GM12875 (cell line): ENCODE measurements around the gene BBS2.

ENCODE experiments used
- H3K4me3 ChIP-seq: one replicate; pipeline ENCODE4 v1.5.1; 2011; ENCODE audit warnings: low read depth, low read length, control low read depth
- CTCF ChIP-seq: IDR thresholded peaks from 2 replicates; pipeline ENCODE4 v1.5.1; 2011; ENCODE audit warnings: low read depth, mild to moderate bottlenecking, control low read depth, inconsistent platforms, low read length, moderate library complexity, borderline replicate concordance; ENCODE audit not compliant: insufficient read depth

The BBS2 gene

GRCh38 chr16:56466344-56466743, 53.5 kb downstream of the BBS2 start:
- TF ChIP-seq CTCF: no peak
- H3K4me3 ChIP-seq: no peak overlapping the region

- no peak for TF ChIP-seq CTCF
Measured at GRCh38 chr16:56463153-56463552, 56.7 kb downstream of the BBS2 start.

GRCh38 chr16:56462064-56462796, 57.6 kb downstream of the BBS2 start:
- H3K4me3 ChIP-seq: no peak overlapping the region
- TF ChIP-seq CTCF: no peak

More at GRCh38 chr16:56463153-56463552, 56.7 kb downstream of the BBS2 start:
- H3K4me3 ChIP-seq: no peak overlapping the region

GRCh38 chr16:56460101-56460500, 59.7 kb downstream of the BBS2 start:
- TF ChIP-seq CTCF: no peak
- H3K4me3 ChIP-seq: no peak overlapping the region

- TF ChIP-seq CTCF: no peak
- H3K4me3 ChIP-seq: no peak overlapping the region
Measured at GRCh38 chr16:56457927-56458470, 61.8 kb downstream of the BBS2 start.

- H3K4me3 ChIP-seq: peak overlapping the region; percentile 62
- TF ChIP-seq CTCF: no peak
Measured at GRCh38 chr16:56451753-56452689, 67.8 kb downstream of the BBS2 start.
